C4-2B (cell line): ENCODE measurements around the gene SP2.

Experiments
- CTCF ChIP-seq: fragments of 450-650 bp; conservative IDR thresholded peaks from 2 replicates; pipeline ENCODE4 v1.5.1; 2017; ENCODE audit warnings: mild to moderate bottlenecking
- ZFX ChIP-seq: fragments of 450-650 bp; IDR thresholded peaks from 2 replicates; pipeline ENCODE4 v1.6.1; 2017

DNA sequence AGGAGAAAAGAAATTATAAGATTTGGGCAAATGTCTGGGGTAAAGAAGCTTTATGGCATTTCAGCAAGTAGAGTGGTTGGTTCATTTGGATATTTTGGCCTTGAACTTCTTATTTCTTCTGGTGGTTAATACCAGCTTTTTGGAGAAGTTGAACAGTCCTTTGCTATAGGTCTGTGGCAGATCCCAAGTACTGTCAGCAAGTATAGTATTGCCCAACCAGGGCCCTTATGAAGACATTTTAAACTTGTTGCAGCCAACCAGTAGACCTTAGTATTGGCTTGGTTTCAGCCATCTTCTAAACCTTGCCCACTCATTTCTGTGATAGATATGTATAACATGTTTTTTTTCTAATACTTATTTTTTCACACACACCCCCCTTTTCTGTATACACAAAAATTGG is 2.2 kb downstream of the SP2 start:
- no peak for TF ChIP-seq CTCF
- TF ChIP-seq ZFX, result no peak
